Pancreas (tissue), 10 donors: ENCODE results near the gene PLXDC2. TPM values are rescaled to one million over a fixed set of nuclear protein-coding genes. Genes with fewer than 3 reads are reported as not detected.

Experiments
- ATAC-seq, 4 donors: fragments of 200-7000 bp; cut with Tn5 transposase; one replicate each; pipeline versions ENCODE4 v1.8.0 to v1.9.1; 2020; ENCODE audit warnings: mild to moderate bottlenecking in 4 of 4, moderate library complexity in 4 of 4
- DNase-seq, 6 donors: peaks; one replicate each; pipeline ENCODE4 v3.0.0-alpha.2; 2020
- FAIRE-seq: peaks from 2 replicates; lab custom pipeline; 2012; peaks lifted over from hg19 to GRCh38; lab: Jason Lieb, UNC
- H3K27ac ChIP-seq, 4 donors: fragments of 200-600 bp; sonication (generic); 1 replicate in 3 of 4; 2 replicates in 1 of 4; pipeline versions ENCODE4 v1.5.0 to v1.8.0; 2020
- H3K27me3 ChIP-seq, 4 donors: fragments of 200-600 bp; one replicate each; pipeline ENCODE4 v1.8.0; 2021
- H3K36me3 ChIP-seq, 3 donors: fragments of 200-600 bp; sonication (generic) in 1 of 3; one replicate each; pipeline versions ENCODE4 v1.5.0 to v1.8.0; 2020 to 2021
- H3K4me1 ChIP-seq, 3 donors: fragments of 200-600 bp; one replicate each; pipeline ENCODE4 v1.8.0; 2021
- H3K4me3 ChIP-seq, 4 donors: fragments of 200-600 bp; sonication (generic) in 2 of 4; one replicate each; pipeline versions ENCODE4 v1.5.0 to v1.8.0; 2020 to 2021
- H3K9me3 ChIP-seq, 4 donors: fragments of 200-600 bp; one replicate each; pipeline ENCODE4 v1.8.0; 2021
- CTCF ChIP-seq, 4 donors: fragments of 200-600 bp; sonication (generic) in 3 of 4; IDR thresholded peaks; one replicate each; pipeline versions ENCODE4 v1.5.0 to v1.8.0; 2021; ENCODE audit warnings: antibody characterized with exemption in 4 of 4
- WGBS, 2 donors: extraction: QIAGEN DNeasy Blood & Tissue Kit; methylation state at CpG; one replicate each; pipeline ENCODE4 v1.1.7; 2013; 5-methylcytosine and 5-hydroxymethylcytosine counted together
- intact Hi-C, 3 donors: fragments of 100-400 bp; cut with DNase I; formaldehyde crosslinking; loops; one replicate each; pipeline versions ENCODE4 v1.11.1 to v1.14.2; 2022
- polyA plus RNA-seq, 2 donors: library from polyadenylated mRNA; stranded (reverse); fragments of 200-250 nt; gene quantifications; one replicate each; pipeline ENCODE4 v1.2.3, GENCODE V29; 2013
- total RNA-seq, 6 donors: library from RNA; stranded (reverse); fragmentation: NEBNext Ultra II Directional in 4 of 6; extraction: Animal tissue kit (Norgen Biotek cat#: 25700) in 4 of 6; gene quantifications; one replicate each; pipeline versions ENCODE4 v1.2.1 to v1.2.4, GENCODE V29; 2021 to 2023
- donor health status: healthy with polysubstance abuse.
- donor health status: DM: no; HTN: no; CAD: no; lungs with moderate emphysema.
- donor health status: DM: no; HTN: no; CAD: no.
- donor health status: control.
- donor health status: control.
- donor health status: Bipolar disorder and iron deficiency.
- donor health status: DM: yes; HTN: yes; CAD: no.
- donor health status: DM: no; HTN: no; CAD: no.
- donor health status: DM: no; HTN: no; CAD: no.
- donor health status: DM: yes; HTN: yes; CAD: no.

Gene PLXDC2
- total and polyA plus RNA-seq, 8 donors = 1.5 to 48.5 (median 4.3) TPM

DNA sequence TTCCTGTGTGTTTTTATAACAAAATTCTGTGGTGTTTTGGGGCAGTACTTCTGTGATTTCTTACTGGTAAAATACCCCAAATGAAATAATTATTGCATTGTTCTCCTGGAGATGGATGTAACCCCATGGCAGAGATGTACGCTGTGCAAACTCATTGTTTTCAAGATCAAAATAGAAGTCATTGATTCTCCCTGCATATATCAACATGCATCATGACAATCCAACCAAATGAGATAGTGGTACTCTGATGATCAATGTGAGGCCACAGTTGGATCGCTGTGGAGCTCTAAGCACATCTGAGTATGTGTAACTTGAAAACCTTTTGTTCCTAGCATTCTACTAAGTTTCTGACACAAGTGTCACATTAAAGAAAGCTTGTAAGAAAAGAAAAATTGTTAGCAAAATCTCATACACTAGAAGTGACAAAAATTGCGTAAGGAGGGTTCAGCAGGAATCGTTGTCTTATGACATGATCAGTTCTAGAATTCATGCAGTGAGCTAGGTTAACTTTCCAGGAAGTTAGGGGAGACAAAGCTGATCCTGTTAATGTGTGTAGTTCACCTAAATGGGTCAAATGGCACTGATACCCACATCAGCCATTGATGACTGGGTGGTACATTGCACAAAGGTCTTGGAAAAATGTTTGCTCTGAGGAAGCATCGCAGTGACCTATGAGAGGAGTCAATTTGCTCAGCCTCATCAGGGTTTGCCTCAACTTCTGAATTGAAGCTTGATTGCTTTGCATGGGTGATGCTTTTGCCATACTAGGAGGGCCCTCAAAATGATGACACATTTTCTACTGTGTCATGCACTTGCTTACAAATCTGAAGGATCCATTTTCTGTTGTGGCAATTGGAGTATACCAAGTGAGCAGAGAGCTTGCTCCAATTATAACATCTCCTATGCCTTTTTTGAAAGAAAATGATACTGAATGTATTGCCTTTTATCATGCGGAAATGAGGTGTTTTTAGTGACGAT, 145.1 kb downstream of the PLXDC2 start:
- Histone ChIP-seq H3K27me3 (no peaks in the 10 kb centered on the region), H3K9me3 (no peaks in the 10 kb centered on the region), H3K4me3 (no peak overlapping the region), H3K36me3 (no peaks in the 10 kb centered on the region), H3K27ac (no peak overlapping the region), H3K4me1 (no peaks in the 10 kb centered on the region)
- DNase-seq = no peak
- no peak for FAIRE-seq
- TF ChIP-seq CTCF (IDR thresholded peaks at IDR 0.05) = no peak
- 71 to 77% methylated on average over 7 of the region's 7 CpGs for WGBS, 2 donors
- intact Hi-C loops = no loop called here
- ATAC-seq = no peak

DNA sequence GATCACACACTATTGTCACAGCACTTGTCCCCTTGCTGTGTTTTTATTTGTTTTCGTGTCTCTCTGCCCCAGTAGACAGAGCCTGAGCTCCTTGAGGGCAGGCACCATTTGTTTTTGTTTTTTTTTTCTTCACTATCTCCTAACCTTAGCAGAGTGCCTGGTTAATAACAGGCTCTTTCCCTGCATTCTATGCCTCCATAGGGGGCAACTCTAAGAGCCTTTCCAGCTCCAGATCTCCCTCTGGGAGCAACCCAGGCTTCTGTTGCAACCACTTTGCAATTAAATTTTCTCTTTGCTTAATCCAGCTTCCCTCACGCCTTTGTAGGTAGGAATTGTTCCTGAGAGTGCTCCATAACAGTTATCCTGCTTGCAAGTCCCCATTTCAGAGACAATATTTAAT, 148.4 kb downstream of the PLXDC2 start:
- WGBS, 2 donors = 44 to 65% methylated on average over 2 of the region's 2 CpGs
- Histone ChIP-seq H3K4me1 (no peaks in the 10 kb centered on the region), H3K27me3 (no peaks in the 10 kb centered on the region), H3K27ac (no peak overlapping the region), H3K9me3 (no peaks in the 10 kb centered on the region), H3K4me3 (no peak overlapping the region), H3K36me3 (no peaks in the 10 kb centered on the region)
- TF ChIP-seq CTCF (IDR thresholded peaks at IDR 0.05) = no peak
- no peak for DNase-seq
- FAIRE-seq = no peak
- intact Hi-C loops = no loop called here
- no peak for ATAC-seq

DNA sequence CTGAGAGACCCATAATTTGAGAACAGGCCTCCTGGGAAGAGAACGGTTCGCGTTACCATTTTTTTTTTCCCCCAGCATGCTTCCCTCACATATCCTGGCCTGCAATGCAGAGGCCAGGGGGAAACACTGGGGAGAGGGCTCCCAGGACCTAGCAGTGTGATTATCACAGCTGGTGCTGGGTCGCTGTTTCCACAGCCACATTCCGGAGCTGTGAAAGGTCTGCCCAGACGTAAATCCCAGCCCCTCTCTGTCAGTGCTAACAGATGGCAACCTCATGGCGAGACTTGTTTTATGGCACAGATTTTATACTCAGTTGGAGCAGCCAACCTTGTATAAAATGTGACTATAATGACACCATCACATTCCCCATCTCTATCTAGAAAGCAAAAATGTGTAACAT, 150.5 kb downstream of the PLXDC2 start:
- intact Hi-C loops = no loop called here
- FAIRE-seq (no peak), ATAC-seq (no peak), DNase-seq (no peak)
- Histone ChIP-seq H3K27ac (no peak overlapping the region), H3K9me3 (no peaks in the 10 kb centered on the region), H3K27me3 (no peaks in the 10 kb centered on the region), H3K36me3 (no peaks in the 10 kb centered on the region), H3K4me3 (no peak overlapping the region), H3K4me1 (no peaks in the 10 kb centered on the region)
- WGBS, 2 donors = 51 to 53% methylated on average over 7 of the region's 7 CpGs
- no peak for TF ChIP-seq CTCF (IDR thresholded peaks at IDR 0.05)

GRCh38 chr10:19967981-19968380, 151.7 kb downstream of the PLXDC2 start:
- FAIRE-seq (no peak), DNase-seq (no peak), ATAC-seq (no peak)
- intact Hi-C loops = no loop called here
- no peak overlapping the region for H3K4me3 ChIP-seq
- H3K36me3 ChIP-seq = no peaks in the 10 kb centered on the region
- no peak overlapping the region for H3K27ac ChIP-seq
- WGBS, 2 donors = 47 to 56% methylated on average over 3 of the region's 3 CpGs
- H3K27me3 ChIP-seq = no peaks in the 10 kb centered on the region
- TF ChIP-seq CTCF (IDR thresholded peaks at IDR 0.05) = no peak
- H3K9me3 ChIP-seq = no peaks in the 10 kb centered on the region
- H3K4me1 ChIP-seq = no peaks in the 10 kb centered on the region

DNA sequence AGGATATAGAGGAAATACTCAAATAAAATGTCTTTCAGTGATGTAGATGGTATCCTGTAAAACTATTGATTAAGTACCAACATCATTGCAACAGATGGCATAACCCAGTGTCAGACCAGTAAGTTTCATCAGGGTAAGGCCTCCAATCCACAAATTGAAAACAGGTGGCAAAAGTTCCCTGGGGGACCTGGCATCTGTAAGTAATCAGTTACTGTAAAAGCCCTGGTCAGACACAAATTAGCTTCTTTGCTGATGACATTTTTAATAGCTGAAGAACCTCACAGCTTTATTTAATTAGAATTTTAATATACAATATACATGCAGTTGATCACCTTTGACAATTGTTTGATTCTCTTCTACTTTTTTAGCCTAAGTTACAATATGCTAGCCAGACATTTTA, 152.5 kb downstream of the PLXDC2 start:
- Histone ChIP-seq H3K27me3 (no peaks in the 10 kb centered on the region), H3K4me1 (no peaks in the 10 kb centered on the region), H3K27ac (no peak overlapping the region), H3K9me3 (no peaks in the 10 kb centered on the region), H3K4me3 (no peak overlapping the region), H3K36me3 (no peaks in the 10 kb centered on the region)
- no peak for TF ChIP-seq CTCF (IDR thresholded peaks at IDR 0.05)
- DNase-seq (no peak), FAIRE-seq (no peak), ATAC-seq (no peak)
- intact Hi-C loops = no loop called here
